ENCODE measurements around the gene RMND5B.

DNA sequence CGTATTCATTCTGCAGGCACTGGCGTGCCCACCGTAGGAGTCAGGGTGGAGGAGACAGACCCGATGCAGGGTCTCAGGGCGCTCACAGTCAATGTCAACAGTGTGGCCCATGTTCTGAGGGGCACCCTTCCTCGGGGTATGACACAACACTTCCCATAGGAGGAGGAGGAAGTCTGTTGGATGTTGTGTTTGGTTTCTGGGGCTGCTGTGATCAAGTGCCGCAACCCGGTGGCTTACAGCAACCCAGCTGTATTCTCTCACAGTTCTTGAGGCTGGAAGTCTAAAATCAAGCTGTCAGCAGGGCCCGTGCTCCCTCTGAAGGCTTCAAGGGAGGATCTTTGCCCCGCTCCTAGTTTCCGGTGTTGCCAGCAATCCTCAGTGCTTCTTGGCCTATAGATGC, 67.9 kb downstream of the RMND5B start:
- TF ChIP-seq CTCF (conservative IDR thresholded peaks at IDR 0.05; ENCODE audit: low read depth, low read length): no peak
- no peak for TF ChIP-seq EZH2 (IDR thresholded peaks at IDR 0.05; ENCODE audit: borderline replicate concordance, low read depth, low read length, poor library complexity, severe bottlenecking)
